ENCODE data around the gene APOBEC3F.
"Not testable (repeated sequence)": the region's sequence is repeated elsewhere in the genome, so short reads cannot be mapped to it uniquely, and the experiment has no call there.

GRCh38 chr22:39063904-39064303 lies 23.2 kb downstream of the APOBEC3F start:
- TF ChIP-seq CTCF, POLR2A (IDR thresholded peaks at IDR 0.05): not testable (repeated sequence)
